HFFc6 (cell line): Measurements from ENCODE around the gene ARR3. TPM values are rescaled to one million over a fixed set of nuclear protein-coding genes. Genes with fewer than 3 reads are reported as not detected.
"Not testable (repeated sequence)": the region's sequence is repeated elsewhere in the genome, so short reads cannot be mapped to it uniquely, and the experiment has no call there.

Source experiments
- DNase-seq: peaks from one replicate; pipeline ENCODE4 v3.0.0-alpha.2; 2018
- H3K27ac Mint-ChIP-seq: 2 replicates; pipeline ENCODE4 v1.8.0; 2020; ENCODE audit warnings: mild to moderate bottlenecking, mixed read lengths
- H3K27me3 Mint-ChIP-seq: 2 replicates; pipeline ENCODE4 v1.8.0; 2021; ENCODE audit warnings: mild to moderate bottlenecking, moderate library complexity, mixed read lengths; ENCODE audit not compliant: insufficient read depth
- H3K36me3 Mint-ChIP-seq: 2 replicates; pipeline ENCODE4 v1.8.0; 2021; ENCODE audit warnings: low read depth, mixed read lengths
- H3K4me1 Mint-ChIP-seq: 2 replicates; pipeline ENCODE4 v1.8.0; 2020; ENCODE audit warnings: low read depth, mixed read lengths
- H3K4me3 Mint-ChIP-seq: 2 replicates; pipeline ENCODE4 v1.8.0; 2020; ENCODE audit warnings: mild to moderate bottlenecking, moderate library complexity, mixed read lengths
- H3K9me3 Mint-ChIP-seq: 2 replicates; pipeline ENCODE4 v1.8.0; 2020; ENCODE audit warnings: mild to moderate bottlenecking, mixed read lengths
- CTCF ChIP-seq: fragments of 200-600 bp; sonication (generic); IDR thresholded peaks from 2 replicates; pipeline ENCODE4 v1.5.0; 2021; ENCODE audit warnings: antibody characterized with exemption, mild to moderate bottlenecking
- total RNA-seq, 6 experiments: library from RNA; stranded (reverse); fragmentation: NEBNext Ultra II Directional; extraction: Animal tissue kit (Norgen Biotek cat#: 25700); gene quantifications; 2 replicates in 1 of 6; 3 replicates in 5 of 6; pipeline ENCODE4 v1.2.3, GENCODE V29; 2021

The ARR3 gene
- total RNA-seq, 6 experiments from 2014 or later = not detected

DNA sequence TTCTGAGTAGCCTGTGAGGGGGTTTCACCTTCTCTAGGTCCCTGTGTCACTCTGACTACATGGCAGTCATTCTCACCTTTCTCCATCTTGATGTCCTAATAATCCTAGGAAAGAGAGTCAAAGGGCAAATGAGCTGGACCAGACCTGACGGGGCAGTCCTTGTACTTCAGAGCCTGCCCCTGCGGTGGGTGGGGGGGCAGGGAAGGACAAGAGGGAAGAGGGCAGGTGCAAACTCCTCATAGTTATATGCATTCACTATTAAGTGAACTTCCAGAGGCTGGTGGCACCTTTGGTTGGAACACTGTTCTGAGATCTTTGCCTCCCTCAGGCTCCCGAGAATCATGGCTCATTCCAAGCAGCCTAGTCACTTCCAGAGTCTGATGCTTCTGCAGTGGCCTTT is 33.8 kb upstream of the ARR3 start, which contains the start of gene AWAT1:
Gene AWAT1, plus strand, starts transcription at position 301 of the 400 bp plus-strand sequence. Its CDS starts 41 bp downstream, at position 342.
- Mint-ChIP-seq H3K9me3 (no peaks in the 10 kb centered on the region), H3K4me3 (no peak within 1 kb of the TSS), H3K36me3 (no peaks in the 10 kb centered on the region), H3K27ac (no peak within 1 kb of the TSS), H3K27me3 (peaks cover 3% of the 10 kb centered on the region), H3K4me1 (no peaks in the 10 kb centered on the region)
- TF ChIP-seq CTCF = no peak
- DNase-seq = no peak

DNA sequence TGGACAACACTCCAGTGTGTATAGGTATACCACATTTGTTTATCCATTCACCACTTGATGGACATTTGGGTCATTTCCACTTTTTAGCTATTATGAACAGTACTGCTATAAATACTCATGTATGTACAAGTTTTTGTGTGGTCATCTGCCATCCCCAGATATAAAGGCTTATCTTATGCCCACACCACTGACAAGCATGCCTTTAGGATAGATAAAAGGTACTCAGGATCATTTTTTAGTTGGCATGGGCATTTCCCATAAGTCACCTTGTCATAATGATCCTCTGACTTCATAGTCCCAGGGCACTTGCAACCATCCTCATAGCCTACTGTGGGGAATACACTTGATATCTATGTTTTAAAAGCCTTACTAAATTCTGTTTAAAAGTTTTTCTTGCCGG is 27.4 kb upstream of the ARR3 start:
- TF ChIP-seq CTCF = no peak
- no peaks in the 10 kb centered on the region; the same call in 1 of the 2 replicates for H3K4me1 Mint-ChIP-seq
- H3K27ac Mint-ChIP-seq = no peak overlapping the region

DNA sequence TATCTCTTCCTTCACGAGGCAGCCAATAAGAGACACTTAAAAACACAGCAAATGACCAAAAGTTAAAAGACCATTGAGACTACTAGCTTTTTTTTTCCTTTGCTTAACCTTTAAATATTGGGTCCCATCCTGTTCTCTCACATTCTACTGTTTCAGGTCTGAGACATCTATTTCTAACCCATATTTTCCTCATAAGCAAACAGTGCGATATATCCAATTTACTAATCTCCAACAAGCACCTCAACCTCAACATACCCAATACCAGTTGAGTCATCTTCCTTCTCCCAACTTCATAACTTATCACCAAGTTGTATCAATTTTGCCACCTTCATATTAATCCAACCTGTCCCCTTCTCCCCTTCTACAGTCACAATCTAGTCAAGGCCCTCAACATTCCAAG is 26.6 kb upstream of the ARR3 start:
- Mint-ChIP-seq H3K4me3 (no peak overlapping the region), H3K4me1 (no peaks in the 10 kb centered on the region; the same call in 1 of the 2 replicates), H3K36me3 (no peaks in the 10 kb centered on the region), H3K27ac (no peak overlapping the region), H3K9me3 (no peaks in the 10 kb centered on the region), H3K27me3 (peaks cover 6% of the 10 kb centered on the region)
- no peak for DNase-seq
- TF ChIP-seq CTCF = no peak

More for the DNA sequence above, 27.4 kb upstream of the ARR3 start:
- no peak for DNase-seq
- peaks cover 6% of the 10 kb centered on the region for H3K27me3 Mint-ChIP-seq
- no peak overlapping the region for H3K4me3 Mint-ChIP-seq
- H3K36me3 Mint-ChIP-seq = no peaks in the 10 kb centered on the region
- H3K9me3 Mint-ChIP-seq = no peaks in the 10 kb centered on the region

DNA sequence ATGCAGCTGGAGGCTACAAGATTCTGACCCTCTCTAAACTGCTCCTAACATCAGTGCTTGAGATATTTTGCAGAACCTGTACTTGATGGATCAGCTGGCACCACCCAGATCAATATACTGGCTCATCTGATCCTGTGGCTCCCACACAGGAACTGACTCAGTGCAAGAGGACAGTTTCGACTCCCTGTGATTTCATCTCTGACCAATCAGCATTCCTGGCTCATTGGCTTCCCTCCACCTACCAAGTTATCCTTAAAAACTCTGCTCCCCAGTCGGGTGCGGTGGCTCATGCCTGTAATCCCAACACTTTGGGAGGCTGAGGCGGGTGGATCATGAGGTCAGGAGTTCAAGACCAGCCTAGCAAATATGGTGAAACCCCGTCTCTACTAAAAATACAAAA is 24.5 kb upstream of the ARR3 start:
- H3K4me1 Mint-ChIP-seq, H3K9me3 Mint-ChIP-seq, H3K27ac Mint-ChIP-seq, DNase-seq, H3K4me3 Mint-ChIP-seq, H3K27me3 Mint-ChIP-seq, H3K36me3 Mint-ChIP-seq: not testable (repeated sequence)

- Mint-ChIP-seq H3K27me3 (no peaks in the 10 kb centered on the region), H3K4me1 (no peaks in the 10 kb centered on the region; the same call in 1 of the 2 replicates), H3K27ac (no peak overlapping the region), H3K9me3 (no peaks in the 10 kb centered on the region), H3K36me3 (no peaks in the 10 kb centered on the region), H3K4me3 (no peak overlapping the region)
- DNase-seq = no peak
- no peak for TF ChIP-seq CTCF
These were observed 23.3 kb upstream of the ARR3 start for GRCh38 chrX:70244881-70245280.

- Mint-ChIP-seq H3K4me3 (no peak overlapping the region), H3K9me3 (no peaks in the 10 kb centered on the region), H3K27me3 (no peaks in the 10 kb centered on the region), H3K27ac (no peak overlapping the region), H3K4me1 (no peaks in the 10 kb centered on the region; the same call in 1 of the 2 replicates), H3K36me3 (no peaks in the 10 kb centered on the region)
- TF ChIP-seq CTCF = no peak
- no peak for DNase-seq
These were observed 20.9 kb upstream of the ARR3 start for GRCh38 chrX:70247252-70247651.
